HuH-7 (cell line): Measurements from ENCODE around the gene IPO4.

Experiments used
- DNase-seq: peaks from one replicate; pipeline ENCODE4 v3.0.0; 2011; ENCODE audit warnings: low spot score

Gene IPO4

DNA sequence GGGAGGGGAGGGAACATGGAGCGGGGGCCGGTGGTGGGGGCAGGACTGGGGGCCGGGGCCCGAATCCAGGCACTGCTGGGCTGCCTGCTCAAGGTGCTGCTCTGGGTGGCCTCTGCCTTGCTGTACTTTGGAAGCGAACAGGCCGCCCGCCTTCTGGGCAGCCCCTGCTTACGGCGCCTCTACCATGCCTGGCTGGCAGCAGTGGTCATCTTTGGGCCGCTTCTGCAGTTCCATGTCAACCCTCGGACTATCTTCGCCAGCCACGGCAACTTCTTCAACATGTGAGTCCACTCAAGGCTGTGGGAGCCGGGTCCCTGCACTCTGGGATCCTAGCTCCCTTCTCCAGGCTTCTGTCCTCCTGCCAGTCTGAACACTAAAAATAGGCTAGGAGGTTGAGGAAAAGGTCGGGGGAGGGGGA is 57.1 kb downstream of the IPO4 start:
- no peak for DNase-seq

DNA sequence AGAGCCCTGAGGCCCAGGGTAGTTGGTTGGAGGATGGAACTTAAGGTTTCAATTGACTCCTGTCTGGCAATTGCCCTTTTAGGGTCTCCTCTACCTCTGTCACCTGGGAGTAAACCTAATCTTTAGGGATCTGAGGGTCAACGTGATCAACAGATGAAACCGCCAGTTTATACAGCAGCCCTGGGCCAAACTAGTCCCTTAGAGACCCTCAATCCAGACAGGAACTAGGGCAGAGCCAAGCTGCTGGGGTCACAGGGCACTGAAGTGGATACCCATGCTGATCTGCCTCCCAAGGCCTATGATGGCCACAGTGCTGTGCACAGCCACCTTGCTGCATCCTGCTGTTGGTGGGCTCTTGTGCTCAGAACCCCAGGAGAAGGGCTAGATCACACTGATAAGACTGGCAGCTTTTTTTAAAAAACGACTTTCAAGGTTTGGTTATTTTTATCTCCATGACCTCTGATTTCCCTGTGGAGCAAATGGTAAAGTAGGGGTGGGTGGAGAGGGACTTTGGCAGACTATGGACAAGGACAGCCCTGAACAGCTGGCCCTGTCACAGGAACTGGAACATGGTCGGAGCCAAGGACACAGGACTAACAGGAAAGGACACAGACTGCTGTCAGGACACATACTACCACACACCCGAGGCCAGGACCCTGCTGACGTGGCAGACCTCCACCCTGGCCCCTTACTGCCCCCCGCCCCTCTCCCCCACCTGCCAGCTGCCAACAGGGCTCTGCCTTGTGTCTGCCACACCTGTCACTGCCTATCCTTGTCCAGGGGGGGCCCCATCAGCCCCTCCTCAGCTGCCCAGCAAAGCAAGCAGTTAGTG is 57.7 kb downstream of the IPO4 start:
- DNase-seq: no peak

DNA sequence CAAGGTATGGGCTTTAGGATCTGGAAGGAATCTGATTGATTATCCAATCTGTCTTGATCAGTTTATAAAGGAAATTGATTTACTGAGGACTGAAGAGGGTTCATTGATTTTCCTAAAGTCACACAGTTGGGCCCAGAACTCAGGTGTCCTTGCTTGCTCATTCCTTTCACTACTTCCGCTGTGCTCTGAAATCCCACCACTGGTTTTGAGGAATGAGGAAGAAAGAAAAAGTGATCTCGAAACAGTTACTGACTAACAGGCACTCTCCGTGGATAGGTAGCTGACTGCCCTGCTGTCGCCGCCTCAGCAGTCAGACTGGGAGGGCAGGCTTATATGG is 58.3 kb downstream of the IPO4 start, which contains the start of gene FITM1:
Gene FITM1, plus strand, starts transcription at position 280 of the 337 bp plus-strand sequence. CDS start 905 bp downstream, outside the sequence.
- no peak for DNase-seq
